Activated CD8-positive, alpha-beta T cell treated with anti-CD3 and anti-CD28 coated beads for 36 hours (primary cell): Measurements from ENCODE around the gene TRAM2. TPM values are rescaled to one million over a fixed set of nuclear protein-coding genes. Genes with fewer than 3 reads are reported as not detected.

ENCODE experiments used
- ATAC-seq: fragments of 200-7000 bp; cut with Tn5 transposase; one replicate; pipeline ENCODE4 v1.10.0; 2021; ENCODE audit warnings: mild to moderate bottlenecking, moderate library complexity
- CTCF ChIA-PET: fragments of 350-600 bp; sonication (Branson Sonifier 250); formaldehyde crosslinking; loops from one replicate; lab custom pipeline; 2021; ENCODE audit warnings: antibody characterized with exemption; lab: Charles Lee
- POLR2A ChIA-PET: fragments of 350-600 bp; sonication (Branson Sonifier 250); formaldehyde crosslinking; loops from one replicate; lab custom pipeline; 2021; ENCODE audit warnings: antibody characterized with exemption; lab: Charles Lee
- DNase-seq: peaks from one replicate; pipeline ENCODE4 v3.0.0-alpha.2; 2020
- H3K27ac Mint-ChIP-seq: one replicate; pipeline ENCODE4 v1.8.0; 2021; ENCODE audit warnings: mild to moderate bottlenecking, mixed read lengths
- H3K27me3 Mint-ChIP-seq: one replicate; pipeline ENCODE4 v1.8.0; 2021; ENCODE audit warnings: mixed read lengths
- H3K36me3 Mint-ChIP-seq: one replicate; pipeline ENCODE4 v1.8.0; 2021; ENCODE audit warnings: low read depth, mixed read lengths
- H3K4me1 Mint-ChIP-seq: one replicate; pipeline ENCODE4 v1.8.0; 2021; ENCODE audit warnings: low read depth, mixed read lengths
- H3K4me3 Mint-ChIP-seq: one replicate; pipeline ENCODE4 v1.8.0; 2021; ENCODE audit warnings: mild to moderate bottlenecking, moderate library complexity, mixed read lengths
- H3K9me3 Mint-ChIP-seq: one replicate; pipeline ENCODE4 v1.8.0; 2021; ENCODE audit warnings: mixed read lengths
- CTCF ChIP-seq: fragments of 200-600 bp; IDR thresholded peaks from one replicate; pipeline ENCODE4 v1.8.0; 2022; ENCODE audit warnings: antibody characterized with exemption, mild to moderate bottlenecking
- intact Hi-C: fragments of 100-400 bp; cut with micrococcal nuclease; formaldehyde crosslinking; loops from one replicate; pipeline ENCODE4 v1.10.0; 2022
- total RNA-seq, 2 experiments: library from RNA; stranded (reverse); gene quantifications; one replicate each; pipeline ENCODE4 v1.2.3, GENCODE V29; 2021

TRAM2 gene
- total RNA-seq, 2 experiments from 2014 or later = 0.94 to 1.0 TPM

- no peak for DNase-seq
- ChIA-PET CTCF (interaction anchor here (1.2 to 1.4 kb wide), 2 partner anchors 12 to 51 kb away, joined by 3 read pairs; no protein-coding TSS in a partner anchor), POLR2A (interaction anchor here (0.9 kb wide), 1 partner anchor 8 kb away, joined by 3 read pairs; no protein-coding TSS in a partner anchor)
- Mint-ChIP-seq H3K27me3 (no peaks in the 10 kb centered on the region), H3K36me3 (no peaks in the 10 kb centered on the region), H3K4me1 (no peaks in the 10 kb centered on the region), H3K4me3 (no peak overlapping the region), H3K27ac (no peak overlapping the region), H3K9me3 (no peaks in the 10 kb centered on the region)
- no peak for TF ChIP-seq CTCF
- intact Hi-C loops = no loop called here
- no peak for ATAC-seq
Observed at GRCh38 chr6:52523378-52524142, 53.3 kb downstream of the TRAM2 start.

GRCh38 chr6:52522655-52523054 is 54.2 kb downstream of the TRAM2 start:
- H3K27me3 Mint-ChIP-seq = no peaks in the 10 kb centered on the region
- intact Hi-C loops = no loop called here
- no peak overlapping the region for H3K4me3 Mint-ChIP-seq
- no peak for DNase-seq
- ChIA-PET POLR2A (interaction anchor here (0.9 kb wide), 1 partner anchor 9 kb away, joined by 3 read pairs; no protein-coding TSS in a partner anchor), CTCF (interaction anchor here (1.4 to 1.7 kb wide), 2 partner anchors 13 to 27 kb away, joined by 3 to 5 read pairs; no protein-coding TSS in a partner anchor)
- H3K36me3 Mint-ChIP-seq = no peaks in the 10 kb centered on the region
- no peak for ATAC-seq
- H3K4me1 Mint-ChIP-seq = peaks cover 3% of the 10 kb centered on the region
- H3K9me3 Mint-ChIP-seq = no peaks in the 10 kb centered on the region
- no peak for TF ChIP-seq CTCF
- H3K27ac Mint-ChIP-seq = no peak overlapping the region

GRCh38 chr6:52522151-52522626 is 54.7 kb downstream of the TRAM2 start:
- no peak overlapping the region for H3K27ac Mint-ChIP-seq
- ATAC-seq (no peak), DNase-seq (no peak)
- H3K27me3 Mint-ChIP-seq = no peaks in the 10 kb centered on the region
- H3K9me3 Mint-ChIP-seq = no peaks in the 10 kb centered on the region
- intact Hi-C loops = no loop called here
- no peaks in the 10 kb centered on the region for H3K36me3 Mint-ChIP-seq
- ChIA-PET POLR2A (interaction anchor here (0.9 kb wide), 1 partner anchor 10 kb away, joined by 3 read pairs; no protein-coding TSS in a partner anchor), CTCF (interaction anchor here (1.4 to 1.7 kb wide), 2 partner anchors 13 to 26 kb away, joined by 3 to 5 read pairs; no protein-coding TSS in a partner anchor)
- peaks cover 6% of the 10 kb centered on the region for H3K4me1 Mint-ChIP-seq
- H3K4me3 Mint-ChIP-seq = no peak overlapping the region
- TF ChIP-seq CTCF = no peak

GRCh38 chr6:52519618-52520017 is 57.2 kb downstream of the TRAM2 start:
- Mint-ChIP-seq H3K36me3 (peaks cover 3% of the 10 kb centered on the region), H3K27ac (no peak overlapping the region), H3K9me3 (no peaks in the 10 kb centered on the region), H3K4me3 (no peak overlapping the region), H3K4me1 (peaks cover 9% of the 10 kb centered on the region), H3K27me3 (no peaks in the 10 kb centered on the region)
- intact Hi-C loops = no loop called here
- POLR2A ChIA-PET = no interaction called here
- CTCF ChIA-PET = interaction anchor here (1.5 kb wide), 1 partner anchor 133 kb away, joined by 6 read pairs; no protein-coding TSS in a partner anchor
- no peak for DNase-seq
- no peak for TF ChIP-seq CTCF
- ATAC-seq = no peak
